ENCODE data around the gene COX10.

DNA sequence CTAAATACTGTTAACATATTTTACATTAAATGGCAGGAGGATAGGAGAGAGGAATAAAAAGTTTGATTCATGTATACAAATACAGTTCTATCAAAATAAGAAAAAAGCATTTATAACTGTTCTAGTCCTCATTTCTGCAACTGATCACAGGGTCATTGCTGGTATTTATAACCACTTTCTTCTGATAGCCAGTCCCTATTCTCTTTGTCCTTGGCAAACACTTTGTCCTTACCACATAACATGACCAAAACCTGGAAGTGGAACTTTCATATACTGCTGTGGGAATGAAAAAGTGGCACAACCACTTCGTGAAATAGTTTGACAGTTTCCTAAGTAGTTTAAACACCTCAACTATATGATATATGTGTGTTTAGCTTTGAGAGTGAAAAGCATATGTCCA, 84.1 kb downstream of the COX10 start:
- TF ChIP-seq, protein P1, sequence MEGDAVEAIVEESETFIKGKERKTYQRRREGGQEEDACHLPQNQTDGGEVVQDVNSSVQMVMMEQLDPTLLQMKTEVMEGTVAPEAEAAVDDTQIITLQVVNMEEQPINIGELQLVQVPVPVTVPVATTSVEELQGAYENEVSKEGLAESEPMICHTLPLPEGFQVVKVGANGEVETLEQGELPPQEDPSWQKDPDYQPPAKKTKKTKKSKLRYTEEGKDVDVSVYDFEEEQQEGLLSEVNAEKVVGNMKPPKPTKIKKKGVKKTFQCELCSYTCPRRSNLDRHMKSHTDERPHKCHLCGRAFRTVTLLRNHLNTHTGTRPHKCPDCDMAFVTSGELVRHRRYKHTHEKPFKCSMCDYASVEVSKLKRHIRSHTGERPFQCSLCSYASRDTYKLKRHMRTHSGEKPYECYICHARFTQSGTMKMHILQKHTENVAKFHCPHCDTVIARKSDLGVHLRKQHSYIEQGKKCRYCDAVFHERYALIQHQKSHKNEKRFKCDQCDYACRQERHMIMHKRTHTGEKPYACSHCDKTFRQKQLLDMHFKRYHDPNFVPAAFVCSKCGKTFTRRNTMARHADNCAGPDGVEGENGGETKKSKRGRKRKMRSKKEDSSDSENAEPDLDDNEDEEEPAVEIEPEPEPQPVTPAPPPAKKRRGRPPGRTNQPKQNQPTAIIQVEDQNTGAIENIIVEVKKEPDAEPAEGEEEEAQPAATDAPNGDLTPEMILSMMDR (conservative IDR thresholded peaks at IDR 0.05; ENCODE audit: low read depth, low read length) = no peak
- no peak for TF ChIP-seq EZH2 (IDR thresholded peaks at IDR 0.05; ENCODE audit: borderline replicate concordance, low read depth, low read length, poor library complexity, severe bottlenecking)
